ENCODE measurements around the gene ZGLP1. TPM values are rescaled to one million over a fixed set of nuclear protein-coding genes. Genes with fewer than 3 reads are reported as not detected.

The ZGLP1 gene
- total and polyA plus RNA-seq, 2 of the 13 experiments (the other 11 are each of a cell fraction or from before 2014, with no cell fraction given): 2.4 to 3.0 TPM

DNA sequence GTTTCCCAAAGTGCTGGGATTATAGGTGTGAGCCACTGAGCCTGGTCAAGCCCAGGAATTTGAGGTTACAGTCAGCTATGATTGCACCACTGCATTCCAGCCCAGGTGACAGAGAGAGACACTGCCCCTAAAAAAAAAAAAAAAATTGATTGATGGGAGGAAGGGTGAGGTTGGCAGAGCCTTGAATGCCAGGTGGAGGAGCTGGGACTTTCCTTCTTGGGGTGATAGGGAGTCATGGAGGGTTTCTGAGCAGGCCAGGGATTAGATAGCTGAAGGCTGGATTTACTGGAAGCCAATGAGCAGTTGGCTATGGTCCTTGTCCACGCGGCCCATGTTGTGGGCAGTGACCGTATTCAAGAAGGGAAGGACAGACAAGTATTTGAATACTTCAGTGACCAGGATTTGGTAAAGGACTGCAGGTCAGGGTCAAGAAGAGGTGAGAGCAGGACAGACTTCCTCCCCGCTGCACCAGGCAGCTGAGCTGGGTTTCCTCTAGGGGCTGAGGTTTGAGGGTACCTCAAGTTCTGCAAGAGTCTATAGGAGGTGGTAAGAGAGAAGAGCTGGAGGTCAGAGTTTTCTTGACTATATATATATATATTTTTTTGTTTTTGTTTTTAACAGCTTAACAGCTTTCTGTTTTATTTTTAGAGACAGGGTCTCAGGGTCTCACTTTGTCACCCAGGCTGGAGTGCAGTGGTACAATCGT lies 29.7 kb downstream of the ZGLP1 start:
- H3K4me1 ChIP-seq (ENCODE audit: insufficient read depth, low read length): no peaks in the 10 kb centered on the region
- in situ Hi-C loops (cut with HindIII; ENCODE audit: extremely low pct_ligation_motif_present, low pct_unique_long_range_greater_than_20kb): no loop called here
- ATAC-seq (no peak), DNase-seq (ENCODE audit: low spot score) (no peak), FAIRE-seq (no peak)
- WGBS (ENCODE audit: low lambda C conversion rate): over 99% methylated on average over 5 of the region's 5 CpGs
- no peaks in the 10 kb centered on the region for H3K27me3 ChIP-seq (ENCODE audit: control insufficient read depth in 1 of 2, insufficient read depth in 2 of 2, low read length in 2 of 2)
- BruUV-seq (replicated peaks): no TSS peak
- TF ChIP-seq GABPA (IDR thresholded peaks at IDR 0.05; ENCODE audit: low read depth, low read length) (no peak), GABPA (CRISPR knock-in tag; IDR thresholded peaks at IDR 0.05; ENCODE audit: low read depth) (no peak), ZNF879 (CRISPR knock-in tag; IDR thresholded peaks at IDR 0.05) (no peak), SIN3B (IDR thresholded peaks at IDR 0.05; ENCODE audit: low read length) (no peak), NFIB (CRISPR knock-in tag; IDR thresholded peaks at IDR 0.05; ENCODE audit: borderline replicate concordance) (no peak)
- H3K4me3 ChIP-seq (replicated peaks in 1 of 3; ENCODE audit: insufficient read depth in 1 of 3, low read depth in 2 of 3, low read length in 3 of 3): no peak overlapping the region
- no peaks in the 10 kb centered on the region for H3K79me2 ChIP-seq (ENCODE audit: insufficient read depth, low read length)
- H3K36me3 ChIP-seq (replicated peaks in 1 of 2; ENCODE audit: control insufficient read depth in 1 of 2, insufficient read depth in 2 of 2, low read length in 2 of 2): peaks cover 21 to 46% of the 10 kb centered on the region in 2 experiments; a peak in 4 of 5 replicates
- intact Hi-C loops (cut with micrococcal nuclease; ENCODE audit: unreplicated experiment): no loop called here
- H3K27ac ChIP-seq (ENCODE audit: extremely low read length, insufficient read depth, low read length): no peak overlapping the region
- H3K9ac ChIP-seq (ENCODE audit: insufficient read depth, low read depth, low read length): no peak overlapping the region
- H3K9me3 ChIP-seq (ENCODE audit: low read length): no peaks in the 10 kb centered on the region
- H4K20me1 ChIP-seq (ENCODE audit: insufficient read depth, low read length): peaks cover 3% of the 10 kb centered on the region; the same call in 1 of the 2 replicates
- H2AFZ ChIP-seq (ENCODE audit: low read length): no peak overlapping the region
- H3K4me2 ChIP-seq (ENCODE audit: low read depth, low read length): no peak overlapping the region
- CTCF ChIA-PET (ENCODE audit: low intra/inter-chr PET ratio, low total read pairs): no interaction called here
- POLR2A ChIA-PET: interaction anchor here (0.8 to 3.3 kb wide), 3 partner anchors 9 to 11 kb away, joined by 4 to 23 read pairs (median 8); partner anchors contain the start of genes ICAM1 and ICAM5

DNA sequence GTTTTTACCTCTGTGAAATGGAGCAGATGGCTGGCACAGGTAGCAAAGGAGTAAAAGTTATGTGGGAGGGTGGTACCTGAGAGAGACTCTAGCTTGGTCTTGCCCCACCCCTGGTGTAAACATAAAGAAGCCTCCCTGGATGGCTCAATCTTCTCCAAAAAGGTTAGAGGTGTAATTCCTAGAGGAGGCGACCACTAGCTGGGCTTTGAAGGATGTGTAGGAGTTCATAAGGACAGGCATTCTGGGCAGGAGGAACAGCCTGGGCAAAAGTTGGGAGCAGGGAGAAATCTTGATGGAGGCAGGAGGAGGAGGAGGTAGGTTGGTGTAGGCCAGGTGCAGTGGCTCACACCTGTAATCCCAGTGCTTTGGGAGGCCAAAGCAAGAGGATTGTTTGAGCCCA lies 30.7 kb downstream of the ZGLP1 start:
- peaks cover 2% of the 10 kb centered on the region for H3K79me2 ChIP-seq (ENCODE audit: insufficient read depth, low read length)
- TF ChIP-seq ZFP1 (CRISPR knock-in tag; IDR thresholded peaks at IDR 0.05) (no peak), CHD4 (IDR thresholded peaks at IDR 0.05; ENCODE audit: borderline replicate concordance, low read length) (no peak)
- no peak overlapping the region for H3K9ac ChIP-seq (ENCODE audit: insufficient read depth, low read depth, low read length)
- no peak overlapping the region for H3K4me3 ChIP-seq (replicated peaks in 1 of 3; ENCODE audit: insufficient read depth in 1 of 3, low read depth in 2 of 3, low read length in 3 of 3)
- no peak overlapping the region for H3K27ac ChIP-seq (ENCODE audit: extremely low read length, insufficient read depth, low read length)
- FAIRE-seq: no peak
- in situ Hi-C loops (cut with HindIII; ENCODE audit: extremely low pct_ligation_motif_present, low pct_unique_long_range_greater_than_20kb): no loop called here
- POLR2A ChIA-PET: interaction anchor here (2.3 to 3.3 kb wide), 2 partner anchors 8 to 10 kb away, joined by 8 to 23 read pairs; partner anchors contain the start of genes ICAM1 and ICAM5
- WGBS (ENCODE audit: low lambda C conversion rate): 91% methylated on average over 1 of the region's 1 CpG
- no peaks in the 10 kb centered on the region for H3K9me3 ChIP-seq (ENCODE audit: low read length)
- no peak overlapping the region for H2AFZ ChIP-seq (ENCODE audit: low read length)
- no peak for DNase-seq (ENCODE audit: low spot score)
- BruUV-seq (replicated peaks): no TSS peak
- intact Hi-C loops (cut with micrococcal nuclease; ENCODE audit: unreplicated experiment): no loop called here
- no peak overlapping the region for H3K4me2 ChIP-seq (ENCODE audit: low read depth, low read length)
- no peaks in the 10 kb centered on the region for H3K27me3 ChIP-seq (ENCODE audit: control insufficient read depth in 1 of 2, insufficient read depth in 2 of 2, low read length in 2 of 2)
- H3K36me3 ChIP-seq (replicated peaks in 1 of 2; ENCODE audit: control insufficient read depth in 1 of 2, insufficient read depth in 2 of 2, low read length in 2 of 2): peaks cover 20 to 43% of the 10 kb centered on the region in 2 experiments; a peak in 4 of 5 replicates
- H4K20me1 ChIP-seq (ENCODE audit: insufficient read depth, low read length): peaks cover 3% of the 10 kb centered on the region; the same call in 1 of the 2 replicates
- H3K4me1 ChIP-seq (ENCODE audit: insufficient read depth, low read length): 0 out of 2 replicates have a peak, but pooled peaks cover 3% of the 10 kb centered on the region
- CTCF ChIA-PET (ENCODE audit: low intra/inter-chr PET ratio, low total read pairs): no interaction called here
- ATAC-seq: no peak

Data from HepG2 (cell line).